Stimulated activated naive CD8-positive, alpha-beta T cell treated with anti-CD3 and anti-CD28 coated beads, Interleukin-15, Interleukin-2, amounts not matched to agents 100 ng/mL and 50 ng/mL, for 24 hours (primary cell): ENCODE measurements around the gene SETMAR.
A peak's percentile ranks its signal among the peaks of the same experiment; 100 is the strongest.
"Not testable (repeated sequence)": the region's sequence is repeated elsewhere in the genome, so short reads cannot be mapped to it uniquely, and the experiment has no call there.

Source experiments
- H3K27ac Mint-ChIP-seq: one replicate; pipeline ENCODE4 v1.8.0; 2021; ENCODE audit warnings: mild to moderate bottlenecking, mixed read lengths
- H3K27me3 Mint-ChIP-seq: one replicate; pipeline ENCODE4 v1.8.0; 2021; ENCODE audit warnings: mixed read lengths
- H3K36me3 Mint-ChIP-seq: one replicate; pipeline ENCODE4 v1.8.0; 2021; ENCODE audit warnings: low read depth, mixed read lengths
- H3K4me1 Mint-ChIP-seq: one replicate; pipeline ENCODE4 v1.8.0; 2021; ENCODE audit warnings: low read depth, mixed read lengths
- H3K4me3 Mint-ChIP-seq: one replicate; pipeline ENCODE4 v1.8.0; 2021; ENCODE audit warnings: mild to moderate bottlenecking, mixed read lengths
- H3K9me3 Mint-ChIP-seq: one replicate; pipeline ENCODE4 v1.8.0; 2021; ENCODE audit warnings: mixed read lengths

Gene SETMAR

DNA sequence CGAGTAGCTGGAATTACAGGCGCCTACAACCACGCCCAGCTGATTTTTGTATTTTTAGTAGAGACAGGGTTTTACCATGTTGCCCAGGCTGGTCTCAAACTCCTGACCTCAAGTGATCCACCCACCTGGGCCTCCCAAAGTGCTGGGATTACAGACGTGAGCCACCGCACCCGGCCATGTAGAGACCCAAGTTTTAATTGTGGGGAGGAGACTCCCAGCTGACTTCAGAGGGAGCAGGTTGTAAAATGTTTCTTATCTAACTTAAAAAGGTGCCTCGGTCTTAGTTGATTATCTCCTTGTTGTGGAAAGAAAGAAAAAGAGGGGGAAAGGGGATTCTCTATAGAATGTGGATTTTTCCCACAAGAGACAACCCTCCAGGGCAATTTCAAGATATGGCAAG, 2.0 kb downstream of the SETMAR start:
- not testable (repeated sequence) for H3K27me3 Mint-ChIP-seq, H3K9me3 Mint-ChIP-seq, H3K27ac Mint-ChIP-seq
- peak overlapping the region; percentile 93 for H3K4me3 Mint-ChIP-seq
- H3K4me1 Mint-ChIP-seq: peaks cover 27% of the 10 kb centered on the region
- H3K36me3 Mint-ChIP-seq: peaks cover 35% of the 10 kb centered on the region

DNA sequence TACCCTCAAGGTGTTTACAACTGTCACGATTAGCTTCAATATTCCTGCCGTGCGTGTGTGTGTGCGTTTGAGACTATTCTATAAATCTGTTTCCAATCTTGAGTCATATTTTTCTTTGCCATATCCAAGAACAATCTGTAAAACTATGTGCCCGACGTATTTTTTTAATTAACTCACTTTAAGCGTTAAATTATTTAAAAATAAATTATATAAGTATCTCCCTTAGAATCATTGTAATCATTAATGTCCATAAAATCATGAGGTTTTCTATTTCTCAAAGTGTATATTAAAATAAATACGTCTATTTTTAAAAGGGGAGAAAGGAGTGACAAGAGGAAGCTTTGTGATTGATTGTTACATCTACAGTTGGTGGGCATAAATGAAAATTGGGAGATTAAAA, 2.9 kb downstream of the SETMAR start:
- no peaks in the 10 kb centered on the region for H3K9me3 Mint-ChIP-seq

DNA sequence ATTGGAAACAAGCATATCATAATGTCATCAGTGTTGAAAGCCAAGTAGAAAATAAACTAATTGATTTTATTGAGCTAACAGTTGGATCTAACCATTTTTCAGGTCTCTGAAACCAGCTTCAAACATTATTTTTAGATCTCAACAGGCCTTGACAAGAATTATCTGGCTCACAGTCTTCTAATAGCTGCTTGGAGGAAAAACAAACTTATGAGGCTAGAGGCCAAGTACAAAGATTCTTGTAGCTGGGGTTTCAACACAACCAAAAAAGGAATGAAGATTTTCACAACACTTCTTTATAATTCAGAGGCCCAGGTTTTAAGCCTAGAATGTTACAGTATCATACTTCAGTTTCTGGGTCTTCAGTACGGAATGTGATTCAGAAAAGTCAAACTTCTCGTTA, 3.7 kb downstream of the SETMAR start:
- no peak overlapping the region for H3K4me3 Mint-ChIP-seq
- H3K4me1 Mint-ChIP-seq: peaks cover 27% of the 10 kb centered on the region
- H3K36me3 Mint-ChIP-seq: peaks cover 39% of the 10 kb centered on the region
- no peaks in the 10 kb centered on the region for H3K9me3 Mint-ChIP-seq
- no peak overlapping the region for H3K27ac Mint-ChIP-seq
- no peaks in the 10 kb centered on the region for H3K27me3 Mint-ChIP-seq

More for the DNA sequence above, 2.9 kb downstream of the SETMAR start:
- H3K27ac Mint-ChIP-seq: no peak overlapping the region
- peaks cover 27% of the 10 kb centered on the region for H3K4me1 Mint-ChIP-seq
- no peaks in the 10 kb centered on the region for H3K27me3 Mint-ChIP-seq
- H3K36me3 Mint-ChIP-seq: peaks cover 39% of the 10 kb centered on the region
- no peak overlapping the region for H3K4me3 Mint-ChIP-seq

DNA sequence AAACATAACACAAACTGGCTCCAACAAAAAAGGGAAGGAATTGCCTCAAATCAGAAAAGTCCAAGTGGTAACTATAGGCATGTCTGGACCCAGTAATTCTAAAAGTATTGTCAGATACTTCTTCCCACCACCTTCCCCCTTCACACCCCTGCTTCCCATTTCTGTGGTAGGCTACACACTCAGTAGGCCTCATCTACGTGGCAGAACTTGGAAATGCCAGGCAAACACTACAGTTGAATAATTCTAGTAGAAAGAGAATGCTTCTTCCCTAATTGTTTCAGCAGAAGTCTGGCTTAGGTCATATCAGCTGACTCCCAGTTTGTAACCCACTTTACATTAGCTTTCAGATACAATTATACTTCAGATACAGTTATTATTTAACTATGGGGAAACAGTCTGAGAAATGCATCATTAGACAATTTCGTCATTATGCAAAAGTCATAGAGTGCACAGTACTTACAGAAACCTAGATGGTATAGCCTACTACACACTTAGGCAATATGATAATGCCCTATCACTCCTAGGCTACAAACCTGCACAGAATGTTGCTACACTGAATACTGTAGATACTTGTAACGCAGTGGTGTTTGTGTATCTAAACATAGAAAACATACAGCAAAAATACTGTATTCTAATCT, 6.4 kb downstream of the SETMAR start:
- Mint-ChIP-seq H3K4me1 (peaks cover 17% of the 10 kb centered on the region), H3K9me3 (no peaks in the 10 kb centered on the region), H3K4me3 (no peak overlapping the region), H3K27me3 (no peaks in the 10 kb centered on the region), H3K27ac (no peak overlapping the region), H3K36me3 (peaks cover 57% of the 10 kb centered on the region)

DNA sequence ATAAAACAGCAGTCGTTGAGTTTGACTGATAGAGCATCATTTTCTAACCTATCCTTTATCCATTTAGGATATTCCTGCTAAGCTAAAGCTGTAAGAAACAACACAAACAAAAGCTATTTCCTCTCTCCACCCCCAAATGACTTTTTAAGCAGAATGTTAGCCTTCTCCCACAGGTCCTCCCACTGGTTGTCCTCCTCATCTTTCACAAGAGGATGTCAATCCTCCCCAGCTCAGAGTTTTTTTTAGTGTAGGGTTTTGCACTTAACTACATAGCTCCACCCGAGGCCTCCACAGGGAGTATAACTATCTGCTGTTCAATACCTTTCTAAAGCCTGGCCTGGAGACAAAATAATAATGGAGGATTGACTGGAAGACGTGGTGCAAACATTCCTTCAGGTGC, 7.8 kb downstream of the SETMAR start:
- H3K36me3 Mint-ChIP-seq: peaks cover 55% of the 10 kb centered on the region
- H3K27ac Mint-ChIP-seq: no peak overlapping the region
- peaks cover 4% of the 10 kb centered on the region for H3K4me1 Mint-ChIP-seq
- no peak overlapping the region for H3K4me3 Mint-ChIP-seq
- H3K9me3 Mint-ChIP-seq: peaks cover under 1% of the 10 kb centered on the region
- no peaks in the 10 kb centered on the region for H3K27me3 Mint-ChIP-seq

DNA sequence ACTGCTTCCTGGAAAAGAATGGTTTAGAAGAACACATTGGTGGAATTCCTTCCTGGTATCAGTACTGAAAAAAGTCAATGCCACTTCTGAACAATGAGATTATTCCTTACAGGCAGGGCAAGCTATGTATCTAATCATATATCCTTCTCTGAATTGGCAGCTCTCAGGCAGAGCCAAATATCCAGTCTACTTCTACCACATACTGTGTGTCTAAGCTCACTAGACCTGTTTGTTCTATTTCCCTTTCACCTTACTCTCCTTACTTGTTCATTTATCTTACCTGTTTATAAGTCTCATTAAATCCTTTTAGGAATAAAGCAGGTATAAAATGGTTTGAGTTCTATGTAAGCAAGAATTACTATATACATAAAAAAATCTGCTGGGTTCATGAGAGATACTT, 8.3 kb downstream of the SETMAR start:
- Mint-ChIP-seq H3K4me3 (no peak overlapping the region), H3K9me3 (peaks cover 4% of the 10 kb centered on the region), H3K4me1 (peaks cover under 1% of the 10 kb centered on the region), H3K36me3 (peaks cover 55% of the 10 kb centered on the region), H3K27ac (no peak overlapping the region), H3K27me3 (no peaks in the 10 kb centered on the region)

DNA sequence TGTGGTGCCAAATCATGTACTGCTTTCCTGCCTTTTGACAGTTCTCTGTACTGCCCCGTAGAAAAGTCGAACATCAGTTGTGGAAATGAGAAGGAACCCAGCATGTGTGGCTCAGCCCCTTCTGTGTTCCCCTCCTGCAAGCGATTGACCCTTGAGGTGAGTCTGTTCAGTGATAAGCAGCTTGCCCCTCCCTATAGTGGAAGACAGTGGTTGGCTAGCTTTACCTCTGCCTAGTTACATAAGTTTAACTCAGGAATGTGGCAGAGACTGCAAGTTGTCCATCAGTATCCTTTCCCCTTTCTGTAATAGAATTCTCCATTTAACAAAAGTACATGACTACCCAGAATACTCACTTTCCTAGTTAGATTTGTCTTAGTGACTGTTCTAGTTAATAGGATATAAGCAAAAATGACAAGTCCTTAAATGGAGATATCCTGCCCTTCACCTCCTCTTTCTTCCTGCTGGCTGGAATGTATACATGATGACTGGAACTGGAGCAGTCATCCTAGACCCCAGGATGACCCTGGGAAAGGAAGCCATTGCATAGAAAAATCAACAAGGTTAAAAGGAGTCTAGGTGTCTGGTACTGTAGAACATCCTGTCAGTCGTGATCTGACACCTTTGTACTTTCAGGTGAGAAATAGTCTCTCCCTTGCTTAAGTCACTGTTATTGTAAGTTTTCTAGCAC, 10.6 kb downstream of the SETMAR start:
- Mint-ChIP-seq H3K27ac (no peak overlapping the region), H3K9me3 (peaks cover 4% of the 10 kb centered on the region), H3K4me3 (no peak overlapping the region), H3K36me3 (peaks cover 55% of the 10 kb centered on the region), H3K4me1 (no peaks in the 10 kb centered on the region), H3K27me3 (no peaks in the 10 kb centered on the region)

DNA sequence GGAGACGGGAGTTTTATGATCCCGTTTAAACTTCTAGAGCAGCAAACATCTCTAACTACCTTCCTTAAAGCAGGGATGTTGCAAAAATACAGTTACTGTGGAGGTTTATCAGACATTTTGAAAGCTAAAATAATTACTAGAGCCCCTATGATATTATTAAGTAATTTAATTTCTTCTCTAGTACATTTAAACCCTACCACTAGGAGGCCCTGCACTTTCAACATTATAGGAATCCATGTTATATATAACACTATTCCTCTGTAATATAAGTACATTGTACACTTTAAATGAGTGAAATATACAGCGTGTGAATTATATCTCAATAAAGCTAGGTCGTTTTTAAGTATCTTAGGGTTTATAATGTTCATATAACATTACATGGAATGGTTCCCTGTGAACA, 11.5 kb downstream of the SETMAR start:
- H3K27ac Mint-ChIP-seq: no peak overlapping the region
- peaks cover 53% of the 10 kb centered on the region for H3K36me3 Mint-ChIP-seq

DNA sequence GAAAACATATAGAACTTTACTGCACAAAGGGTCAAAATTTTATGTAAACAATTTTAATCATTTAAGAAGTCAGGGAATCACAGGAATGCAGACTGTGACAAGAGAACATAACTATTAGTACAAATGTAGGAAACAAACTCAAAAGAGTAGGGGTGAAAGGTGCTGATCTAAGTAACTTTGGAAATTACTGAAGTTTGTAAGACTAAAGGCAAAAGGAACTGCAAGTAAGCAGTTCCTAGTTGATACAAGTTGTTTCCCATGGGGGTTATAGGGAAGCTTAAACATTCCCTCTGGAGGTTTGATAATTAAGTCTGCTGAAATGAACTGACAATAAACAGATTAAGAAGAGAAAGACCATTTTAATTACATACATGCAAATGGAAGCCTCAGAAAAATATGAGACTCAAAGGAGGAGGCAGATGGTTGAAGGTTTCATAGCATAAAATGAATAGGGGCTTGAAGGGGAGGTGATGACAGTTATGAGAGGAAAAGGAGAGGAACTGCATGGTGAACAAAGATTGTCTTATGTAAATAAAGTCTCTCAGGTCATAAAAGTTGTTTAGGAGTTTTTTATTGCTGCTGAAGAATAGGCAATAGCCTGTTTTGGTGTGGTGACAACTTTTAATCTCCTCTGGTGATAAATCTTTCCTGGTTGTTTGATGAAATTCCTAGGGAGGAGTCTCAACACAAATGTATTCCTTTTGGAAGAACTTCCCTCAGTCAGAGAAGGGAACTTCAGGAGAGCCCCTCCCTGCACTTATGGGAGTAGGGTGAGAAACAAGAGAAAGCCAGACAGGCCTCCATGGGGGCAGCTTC, 17.1 kb downstream of the SETMAR start:
- Mint-ChIP-seq H3K36me3 (peaks cover 28% of the 10 kb centered on the region), H3K4me1 (no peaks in the 10 kb centered on the region), H3K27me3 (no peaks in the 10 kb centered on the region), H3K27ac (peak overlapping the region; percentile 54), H3K4me3 (no peak overlapping the region), H3K9me3 (peaks cover 4% of the 10 kb centered on the region)

More for the DNA sequence above, 11.5 kb downstream of the SETMAR start:
- Mint-ChIP-seq H3K4me3 (no peak overlapping the region), H3K9me3 (peaks cover 4% of the 10 kb centered on the region), H3K27me3 (no peaks in the 10 kb centered on the region), H3K4me1 (no peaks in the 10 kb centered on the region)

DNA sequence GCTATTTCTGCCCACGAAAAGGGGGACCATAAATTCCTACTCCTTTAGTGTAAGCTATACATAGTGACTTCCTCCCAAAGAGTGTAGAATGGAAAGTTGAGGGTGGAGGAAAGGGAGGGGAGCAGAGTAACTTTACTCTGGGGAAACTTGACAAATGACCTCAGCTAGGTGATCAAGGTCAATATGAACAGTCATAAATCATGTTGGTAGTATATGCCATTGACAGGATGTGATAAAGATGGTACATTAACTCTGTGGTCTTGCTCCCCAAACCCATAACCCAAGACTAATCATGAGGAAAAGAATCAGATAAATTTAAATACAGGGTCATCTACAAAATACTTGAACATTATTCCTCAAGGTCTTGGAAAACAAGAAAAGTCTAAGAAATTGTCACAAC, 18.6 kb downstream of the SETMAR start:
- H3K9me3 Mint-ChIP-seq: no peaks in the 10 kb centered on the region

DNA sequence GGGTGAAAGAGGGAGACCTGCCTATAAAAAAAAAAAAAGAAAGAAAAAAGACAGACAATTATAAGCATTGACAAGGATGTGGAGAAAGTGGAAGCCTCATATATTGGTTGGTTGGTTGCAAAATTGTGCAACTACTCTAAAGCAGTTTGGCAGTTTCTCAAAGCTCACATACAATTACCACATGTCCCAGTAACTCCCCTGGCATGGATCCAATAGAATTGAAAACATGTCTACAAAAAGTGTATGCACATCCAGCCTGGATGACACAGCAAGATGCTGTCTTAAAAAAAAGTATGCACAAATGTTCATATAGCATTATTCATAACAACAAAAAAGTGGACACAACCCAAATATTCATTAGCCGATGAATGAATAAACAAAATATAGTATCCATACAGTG, 19.5 kb downstream of the SETMAR start:
- H3K27ac Mint-ChIP-seq: no peak overlapping the region
- H3K36me3 Mint-ChIP-seq: peaks cover 16% of the 10 kb centered on the region
- H3K27me3 Mint-ChIP-seq: no peaks in the 10 kb centered on the region
- H3K4me3 Mint-ChIP-seq: no peak overlapping the region
- no peaks in the 10 kb centered on the region for H3K4me1 Mint-ChIP-seq
- peaks cover 4% of the 10 kb centered on the region for H3K9me3 Mint-ChIP-seq

More for the DNA sequence above, 18.6 kb downstream of the SETMAR start:
- Mint-ChIP-seq H3K4me3 (no peak overlapping the region), H3K27me3 (no peaks in the 10 kb centered on the region), H3K4me1 (no peaks in the 10 kb centered on the region), H3K27ac (no peak overlapping the region), H3K36me3 (peaks cover 18% of the 10 kb centered on the region)

DNA sequence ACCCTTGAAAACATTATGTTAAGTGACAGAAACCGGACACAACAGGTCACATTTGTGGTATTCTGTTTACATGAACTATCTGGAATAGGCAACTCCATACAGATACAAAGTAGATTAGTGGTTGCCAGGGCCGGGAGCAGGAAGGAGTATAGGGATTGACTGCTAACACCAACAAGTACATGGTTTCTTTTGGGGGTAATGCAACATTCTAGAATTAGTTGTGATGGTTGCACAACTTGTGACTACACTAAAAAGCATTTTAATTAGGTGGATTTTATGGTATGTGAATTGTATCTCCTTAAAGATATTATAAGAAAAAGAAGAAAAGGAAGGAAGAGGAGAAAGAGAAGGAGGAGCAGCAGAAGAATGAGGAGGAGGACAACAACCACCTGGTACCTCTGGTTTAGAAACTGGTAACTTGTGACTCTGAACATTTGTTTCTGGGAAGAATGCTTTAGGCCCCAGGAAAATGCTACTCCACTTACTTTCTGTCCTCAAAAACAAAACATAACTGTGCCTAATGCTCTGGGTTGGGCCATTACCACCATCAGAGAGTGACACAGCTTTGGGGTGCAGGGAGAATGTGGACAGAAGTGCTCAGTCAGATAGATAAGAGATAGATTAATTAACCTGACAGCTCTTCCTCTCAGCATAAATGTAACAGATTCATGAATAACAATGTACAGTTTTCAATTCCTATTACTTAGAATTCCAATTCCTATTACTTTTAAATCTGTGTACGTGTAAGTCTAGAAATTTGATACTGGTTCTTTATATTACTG, 20.3 kb downstream of the SETMAR start:
- H3K27ac Mint-ChIP-seq: no peak overlapping the region
- H3K4me1 Mint-ChIP-seq: no peaks in the 10 kb centered on the region
- H3K27me3 Mint-ChIP-seq: no peaks in the 10 kb centered on the region
- H3K4me3 Mint-ChIP-seq: no peak overlapping the region
- peaks cover 5% of the 10 kb centered on the region for H3K9me3 Mint-ChIP-seq
- H3K36me3 Mint-ChIP-seq: peaks cover 10% of the 10 kb centered on the region

DNA sequence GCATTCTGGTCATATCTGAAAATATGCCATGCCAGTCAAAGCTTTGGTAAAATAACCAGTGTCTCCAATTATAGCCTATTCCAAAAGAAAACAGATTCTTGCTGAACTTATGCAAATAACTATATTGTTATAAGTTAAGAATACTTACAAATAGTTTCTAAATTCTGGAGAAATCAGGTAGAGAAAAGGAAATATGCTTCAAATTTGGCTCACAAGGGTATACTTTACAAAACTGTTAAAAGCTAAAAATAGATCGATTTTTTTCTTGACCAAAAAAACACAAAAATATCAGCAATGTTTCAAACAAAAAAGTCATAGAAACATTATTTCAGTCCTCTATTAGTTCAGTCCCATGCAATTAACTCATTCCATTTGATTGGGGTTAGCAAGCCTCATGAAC, 23.7 kb downstream of the SETMAR start:
- no peak overlapping the region for H3K27ac Mint-ChIP-seq
- no peaks in the 10 kb centered on the region for H3K4me1 Mint-ChIP-seq
- H3K4me3 Mint-ChIP-seq: no peak overlapping the region
- H3K9me3 Mint-ChIP-seq: peaks cover 21% of the 10 kb centered on the region
- peaks cover 22% of the 10 kb centered on the region for H3K36me3 Mint-ChIP-seq
- H3K27me3 Mint-ChIP-seq: no peaks in the 10 kb centered on the region

DNA sequence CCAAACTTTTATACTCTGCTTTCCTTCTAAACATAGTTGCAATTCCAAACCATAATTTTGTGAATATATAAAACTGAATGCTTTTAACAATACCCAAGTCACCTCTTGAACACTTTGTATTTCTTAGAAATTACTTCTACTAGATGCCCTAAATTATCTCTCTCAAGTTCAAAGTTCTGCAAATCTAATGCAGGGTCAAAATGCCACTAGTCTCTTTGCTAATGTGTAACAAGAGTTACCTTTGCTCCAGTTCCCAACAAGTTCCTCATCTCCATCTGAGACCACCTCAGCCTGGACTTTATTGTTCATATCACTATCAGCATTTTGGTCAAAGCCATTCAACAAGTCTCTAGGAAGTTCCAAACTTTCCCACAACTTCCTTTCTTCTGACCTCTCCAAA, 26.6 kb downstream of the SETMAR start:
- not testable (repeated sequence) for H3K4me3 Mint-ChIP-seq, H3K27me3 Mint-ChIP-seq, H3K27ac Mint-ChIP-seq, H3K4me1 Mint-ChIP-seq
- Mint-ChIP-seq H3K36me3 (peaks cover 22% of the 10 kb centered on the region), H3K9me3 (peaks cover 21% of the 10 kb centered on the region)

DNA sequence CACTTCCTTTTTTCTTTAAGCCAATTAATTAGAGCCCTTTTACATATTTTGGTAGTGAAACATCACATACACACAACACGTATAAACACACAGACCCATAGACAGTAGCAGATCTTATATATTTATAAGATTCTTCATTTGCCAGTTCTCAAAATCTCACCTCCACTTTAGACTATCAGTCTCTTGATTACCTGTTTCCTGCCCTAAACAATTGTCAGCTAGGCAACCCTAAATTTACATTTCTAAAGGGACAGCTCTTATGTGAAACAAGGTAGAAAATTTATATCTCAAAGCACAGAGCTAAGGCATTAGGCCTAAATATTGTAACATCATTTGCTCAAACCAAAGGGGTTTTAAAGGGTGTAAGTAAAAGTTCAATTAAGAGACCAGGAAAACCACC, 28.9 kb downstream of the SETMAR start:
- Mint-ChIP-seq H3K4me3 (no peak overlapping the region), H3K9me3 (peaks cover 19% of the 10 kb centered on the region), H3K27me3 (no peaks in the 10 kb centered on the region), H3K27ac (no peak overlapping the region), H3K4me1 (no peaks in the 10 kb centered on the region), H3K36me3 (peaks cover 20% of the 10 kb centered on the region)
